GM18867 (cell line): ENCODE measurements around the gene CCDC134.

Experiments
- ATAC-seq: cut with Tn5 transposase; IDR thresholded peaks from one replicate; pipeline ENCODE4 v1.9.1; 2021; ENCODE audit warnings: mild to moderate bottlenecking, moderate library complexity; ENCODE audit not compliant: unreplicated experiment

CCDC134 gene

DNA sequence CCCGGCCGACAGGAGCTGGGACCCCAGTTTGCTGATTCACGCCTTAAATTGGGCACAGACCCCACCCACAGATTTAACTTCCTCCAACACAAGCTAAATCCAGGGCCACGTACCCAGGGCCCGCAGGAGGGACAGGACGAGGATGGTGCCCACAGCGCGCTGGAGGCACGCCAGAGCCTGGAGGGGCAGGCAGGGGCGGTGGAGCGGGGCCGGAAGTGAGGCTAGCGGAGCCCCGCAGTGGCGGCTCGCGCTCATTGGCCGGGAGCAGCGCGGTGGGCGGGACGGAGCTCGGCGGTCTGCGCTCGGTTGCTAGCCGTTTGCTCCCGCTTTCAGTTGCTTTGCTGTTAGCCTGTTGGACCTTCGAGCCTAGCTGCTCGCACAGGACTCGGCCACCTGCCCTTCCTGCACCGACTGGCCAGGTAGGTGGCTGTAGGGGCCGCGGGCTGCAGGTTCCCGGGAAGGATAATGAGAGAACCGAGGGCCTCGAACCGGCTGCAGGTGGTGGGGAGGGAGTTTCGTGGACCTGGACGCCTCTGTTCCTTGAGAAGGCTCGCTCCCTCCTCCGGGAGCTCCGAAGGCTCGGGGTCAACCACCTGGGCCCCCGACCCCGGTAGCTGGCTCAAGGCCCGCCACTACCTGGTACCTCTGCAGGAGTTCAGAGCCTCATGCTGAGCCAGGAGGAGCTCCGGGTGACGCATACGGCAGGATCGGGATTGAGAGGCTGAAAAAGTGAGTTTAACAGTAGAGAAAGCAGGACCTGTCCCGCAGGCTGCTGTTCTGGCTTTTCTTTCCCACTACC lies at the start of gene CCDC134:
CCDC134 (plus strand) TSS at position 332 of the 799 bp plus-strand sequence. CDS start 8,212 bp downstream, outside the sequence.
- peak; percentile 81 for ATAC-seq

DNA sequence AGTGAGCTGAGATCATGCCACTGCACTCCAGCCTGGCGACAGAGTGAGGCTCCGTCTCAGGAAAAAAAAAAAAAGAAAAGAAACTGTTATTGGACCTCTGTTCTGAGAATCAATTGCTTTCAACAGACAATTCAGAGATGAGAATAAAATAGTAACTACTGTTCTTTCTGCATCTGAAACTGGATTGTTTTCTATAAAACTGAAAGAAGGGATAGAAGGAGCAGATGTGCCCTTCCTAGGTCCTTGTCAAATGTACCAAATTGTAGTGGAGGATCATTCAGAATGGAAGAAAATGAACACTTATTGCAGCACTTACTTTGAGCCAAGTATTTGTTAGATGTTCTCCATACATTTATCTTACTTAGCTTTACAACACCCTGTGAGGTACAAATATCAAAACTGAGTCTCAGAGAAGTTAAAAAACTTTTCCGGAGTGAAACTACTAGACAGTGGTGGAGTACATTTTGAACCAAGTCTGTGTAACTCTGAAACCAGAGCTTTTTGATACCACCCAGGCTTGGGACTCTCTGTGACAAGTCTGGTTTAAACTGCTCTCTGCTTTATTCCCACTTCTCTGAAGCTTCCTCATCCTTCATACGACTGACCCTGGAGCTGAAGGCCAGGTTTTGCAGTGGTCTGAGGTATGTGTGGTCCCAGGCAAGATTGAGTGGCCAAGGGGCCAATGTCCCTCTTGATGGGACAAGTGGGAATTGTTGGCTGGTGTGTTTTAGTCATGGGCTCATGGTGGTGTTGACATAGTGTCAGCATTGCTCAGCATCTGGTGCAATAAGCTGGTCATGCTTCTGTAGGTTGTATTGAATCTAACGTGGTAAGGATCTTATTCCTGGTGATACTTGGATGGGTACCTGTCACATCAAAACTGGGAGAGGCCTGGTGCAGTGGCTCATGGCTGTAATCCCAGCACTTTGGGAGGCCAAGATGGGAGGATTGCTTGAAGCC lies 48.2 kb upstream of the CCDC134 start:
- ATAC-seq = peak; percentile 67

DNA sequence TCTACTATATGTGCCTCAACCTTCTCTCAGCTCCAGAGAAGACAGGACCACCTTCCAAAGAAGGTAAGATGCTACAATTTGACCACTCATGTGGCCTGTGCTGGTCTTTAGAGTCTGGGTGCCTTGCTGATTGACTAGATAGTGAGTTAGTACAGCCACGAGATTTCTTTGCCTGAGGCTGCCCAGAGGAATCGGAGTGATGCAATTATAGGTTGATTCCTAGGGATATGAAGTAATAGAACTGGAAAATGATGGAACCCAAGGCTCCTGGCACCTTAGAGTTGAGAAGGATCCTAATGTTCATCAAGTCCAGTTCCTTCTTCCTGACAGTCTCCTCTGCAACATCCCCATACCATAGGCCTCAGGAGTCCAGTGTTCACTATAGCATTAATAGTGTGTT lies 46.5 kb upstream of the CCDC134 start:
- no peak for ATAC-seq

DNA sequence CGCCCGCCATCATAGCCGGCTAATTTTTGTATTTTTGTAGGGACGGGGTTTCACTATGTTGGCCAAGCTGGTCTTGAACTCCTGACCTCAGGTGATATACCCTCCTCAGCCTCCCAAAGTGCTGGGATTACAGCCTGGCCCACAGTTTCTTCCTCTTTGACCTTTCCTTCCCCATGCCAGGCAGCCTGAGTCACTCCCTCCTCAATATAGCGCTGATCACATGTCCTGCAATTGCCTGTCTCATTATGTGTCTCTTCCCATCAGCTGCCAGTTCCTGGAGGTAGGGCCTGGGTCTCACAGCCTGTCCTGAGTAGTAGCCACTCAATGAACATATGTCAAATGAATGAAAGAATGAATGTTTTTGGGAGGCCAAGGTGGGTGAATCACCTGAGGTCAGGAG lies 43.0 kb upstream of the CCDC134 start:
- no peak for ATAC-seq

DNA sequence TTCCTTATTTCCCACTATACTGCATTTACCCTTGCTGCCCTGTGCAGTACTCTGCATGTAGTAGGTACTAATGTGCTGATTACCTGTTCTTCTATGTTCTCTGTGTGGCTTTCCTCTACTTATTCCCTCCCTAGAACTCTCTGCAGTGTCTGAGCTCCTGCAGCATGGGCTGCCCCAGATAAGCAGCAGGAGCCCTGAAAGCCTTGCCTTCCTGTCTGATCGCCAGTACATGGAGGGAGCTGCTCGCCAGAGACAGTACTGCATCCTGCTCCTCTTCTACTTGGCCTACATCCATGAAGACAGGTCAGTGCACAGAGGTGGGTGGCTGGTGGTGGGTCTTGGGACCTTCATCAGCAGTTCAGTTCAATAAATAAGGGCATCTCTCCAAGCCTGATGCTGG lies 42.2 kb upstream of the CCDC134 start:
- no peak for ATAC-seq

- ATAC-seq = no peak
These were observed 37.3 kb upstream of the CCDC134 start for GRCh38 chr22:41762980-41763779.

DNA sequence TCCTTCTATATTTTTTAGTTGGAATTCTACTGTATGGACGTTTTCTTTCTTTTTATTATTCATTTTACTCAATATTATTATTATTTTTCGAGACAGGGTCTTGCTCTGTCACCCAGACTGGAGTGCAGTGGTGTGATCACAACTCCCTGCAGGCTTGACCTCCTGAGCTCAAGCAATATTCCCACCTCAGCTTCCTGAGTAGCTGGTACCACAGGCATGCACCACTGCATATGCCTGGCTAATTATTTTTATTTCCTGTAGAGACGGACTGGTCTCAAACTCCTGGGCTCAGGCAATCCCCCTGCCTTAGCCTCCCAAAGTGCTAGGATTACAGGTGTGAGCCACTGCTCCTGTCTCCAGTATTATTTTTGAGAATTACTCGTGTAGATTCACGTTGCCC lies 34.0 kb upstream of the CCDC134 start:
- no peak for ATAC-seq

DNA sequence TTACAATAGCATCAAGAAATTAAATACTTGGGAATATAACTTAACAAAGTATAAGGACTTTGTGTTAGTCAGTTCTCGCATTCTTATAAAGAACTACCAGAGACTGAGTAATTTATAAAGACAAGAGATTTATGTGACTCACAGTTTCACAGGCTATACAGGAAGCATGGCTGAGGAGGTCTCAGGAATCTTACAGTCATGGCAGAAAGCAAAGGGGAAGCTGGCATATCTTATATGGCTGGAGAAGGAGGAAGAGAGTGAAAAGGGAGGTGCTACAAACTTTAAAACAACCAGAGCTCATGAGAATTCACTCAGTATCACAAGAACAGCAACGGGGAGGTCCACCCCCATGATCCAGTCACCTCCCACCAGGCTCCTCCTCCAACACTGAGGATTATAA lies 32.0 kb upstream of the CCDC134 start:
- ATAC-seq = no peak

DNA sequence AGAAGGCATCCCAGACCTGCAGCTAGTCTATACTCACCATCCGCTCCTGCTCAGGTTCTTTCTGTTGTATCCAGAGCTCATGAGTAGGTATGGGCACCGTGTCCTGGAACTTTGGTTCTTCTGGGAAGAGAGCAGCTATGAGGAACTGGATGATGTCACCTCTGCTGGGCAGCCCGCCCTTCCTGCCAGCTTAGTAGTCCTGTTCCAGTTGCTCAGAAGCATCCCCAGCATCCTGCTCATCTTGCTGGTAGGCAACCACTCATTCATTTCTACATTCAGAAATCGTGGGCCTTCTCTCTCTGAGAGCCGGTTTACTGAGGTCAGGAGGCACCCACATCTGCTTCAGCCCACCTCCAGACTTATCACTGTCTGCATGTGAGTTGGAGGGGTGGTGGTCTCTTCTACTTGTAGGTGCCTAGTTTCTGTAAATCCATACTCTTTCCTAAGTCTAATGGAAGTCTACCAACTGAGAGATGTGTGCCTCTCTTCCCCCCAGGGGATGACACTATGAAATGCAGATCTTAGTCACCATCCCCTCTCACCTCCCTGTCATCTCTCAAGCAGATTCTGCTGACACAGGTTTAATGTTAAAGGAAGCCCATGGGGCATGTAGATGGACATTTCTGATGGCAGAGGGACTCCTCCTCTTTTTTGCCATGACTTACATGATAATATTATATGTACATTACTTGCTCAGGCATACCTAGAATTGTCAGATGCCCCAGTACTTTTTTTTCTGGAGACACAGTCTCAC lies 29.6 kb upstream of the CCDC134 start:
- no peak for ATAC-seq

GRCh38 chr22:41772198-41772597 lies 28.3 kb upstream of the CCDC134 start:
- ATAC-seq = no peak

- ATAC-seq = no peak
These were observed 27.8 kb upstream of the CCDC134 start for GRCh38 chr22:41772645-41773044.

- ATAC-seq = no peak
These were observed 25.1 kb upstream of the CCDC134 start for GRCh38 chr22:41775338-41775737.

DNA sequence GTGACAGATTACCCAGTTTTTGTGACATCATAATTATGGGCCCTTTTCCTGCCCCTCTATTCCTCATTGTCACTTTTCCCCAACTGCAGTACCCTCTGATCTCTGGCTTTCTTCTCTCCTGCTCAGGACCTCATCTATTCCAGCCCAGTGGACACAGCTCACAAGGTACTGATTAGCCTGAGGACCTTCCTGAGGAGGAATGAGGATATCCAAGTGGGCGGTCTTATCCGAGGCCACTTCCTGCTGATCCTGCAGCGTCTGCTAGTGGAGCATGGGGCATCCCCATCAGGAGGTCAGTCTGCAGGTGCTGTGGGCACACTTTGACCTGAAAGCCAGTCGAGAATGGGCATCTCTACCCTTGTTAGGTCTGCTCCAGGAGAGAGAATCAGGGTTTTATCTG lies 24.5 kb upstream of the CCDC134 start:
- ATAC-seq = no peak

DNA sequence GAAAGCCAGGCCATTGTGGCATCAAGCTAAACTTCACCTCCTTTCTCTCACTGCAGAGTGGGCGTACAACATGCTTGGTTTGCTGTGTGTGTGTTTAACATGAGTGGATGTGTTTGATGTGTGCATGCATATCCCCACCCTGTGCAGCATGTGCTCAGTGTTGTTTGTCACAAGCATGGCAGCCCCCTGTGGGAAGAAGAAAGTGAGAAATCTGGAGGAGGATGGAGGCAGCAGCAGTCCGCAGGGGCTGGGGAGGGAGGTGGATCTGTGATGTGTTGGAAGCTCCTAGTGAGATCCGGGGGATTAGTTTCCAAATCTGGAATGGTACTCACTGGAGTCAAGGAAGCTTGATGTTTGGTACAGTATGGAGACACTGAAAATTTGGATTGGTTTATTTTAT lies 24.1 kb upstream of the CCDC134 start:
- no peak for ATAC-seq

DNA sequence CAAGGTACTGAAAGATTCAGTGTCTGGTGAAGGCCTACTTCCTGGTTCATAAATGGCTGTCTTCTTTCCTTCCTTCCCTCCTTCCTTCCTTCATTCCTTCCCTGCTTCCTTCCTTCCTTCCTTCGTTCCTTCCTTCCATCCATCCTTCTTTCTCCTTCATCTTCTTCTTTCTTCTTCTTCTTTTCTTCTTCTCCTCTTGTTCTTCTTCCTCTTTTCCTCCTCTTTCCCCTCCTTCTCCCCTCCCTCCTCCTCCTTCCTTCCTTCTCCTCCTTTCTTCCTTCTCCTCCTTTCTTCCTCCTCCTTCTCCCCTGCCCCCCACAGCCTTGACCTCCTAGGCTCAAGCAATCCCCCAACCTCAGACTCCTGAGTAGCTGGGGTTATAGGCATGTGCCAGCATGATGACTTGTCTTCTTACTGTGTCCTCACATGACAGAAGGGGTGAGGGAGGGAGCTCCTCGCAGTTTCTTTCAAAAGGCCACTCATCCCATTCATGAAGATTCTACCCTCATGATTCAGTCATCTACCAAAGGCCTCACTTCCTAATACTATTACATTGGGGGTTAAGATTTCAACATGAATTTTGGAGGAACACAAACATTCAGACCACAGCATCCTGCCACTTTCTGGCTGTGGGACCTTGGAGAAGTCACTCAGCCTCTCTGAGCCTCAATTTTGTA lies 22.6 kb upstream of the CCDC134 start:
- no peak for ATAC-seq

- ATAC-seq = no peak
These were observed 20.5 kb upstream of the CCDC134 start for GRCh38 chr22:41779929-41780505.

DNA sequence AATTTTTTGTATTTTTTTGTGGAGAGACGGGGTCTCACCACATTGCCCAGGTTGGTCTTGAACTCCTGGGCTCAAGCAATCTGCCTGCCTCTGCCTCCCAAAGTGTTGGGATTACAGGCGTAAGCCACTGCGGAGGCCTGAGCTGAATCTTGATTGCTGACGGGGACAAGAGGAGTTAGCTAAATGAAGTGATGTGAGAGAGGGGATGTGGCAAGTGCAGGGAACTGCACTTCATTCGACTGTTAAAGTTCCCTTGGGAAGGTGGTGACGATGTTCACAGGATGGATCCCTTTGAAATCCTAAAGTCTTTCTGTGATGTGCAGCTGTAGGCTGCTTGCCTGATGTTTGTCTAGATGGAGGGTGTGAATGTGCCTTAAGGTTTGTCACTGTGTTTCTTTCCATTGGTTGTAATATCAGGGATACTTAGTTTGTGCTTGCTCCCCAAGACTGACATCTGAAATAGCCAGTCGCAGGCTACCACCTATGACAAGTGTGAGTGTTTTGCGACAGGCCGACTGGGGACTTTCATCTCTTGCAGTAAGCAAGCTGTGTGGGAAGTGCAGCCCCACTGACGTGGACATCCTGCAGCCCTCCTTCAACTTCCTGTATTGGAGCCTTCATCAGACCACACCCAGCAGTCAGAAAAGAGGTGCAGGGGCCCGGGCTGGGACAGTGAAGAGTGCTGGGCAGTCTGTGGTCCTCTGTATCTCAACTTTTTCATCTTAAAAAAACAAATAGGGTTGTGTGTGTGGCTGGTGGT lies 19.6 kb upstream of the CCDC134 start:
- ATAC-seq = peak; percentile 88

GRCh38 chr22:41781507-41781906 lies 19.0 kb upstream of the CCDC134 start:
- peak; percentile 23 for ATAC-seq

GRCh38 chr22:41782316-41782715 lies 18.2 kb upstream of the CCDC134 start:
- no peak for ATAC-seq
